GM23338 (cell line): ENCODE measurements around the gene SLC17A8. TPM values are rescaled to one million over a fixed set of nuclear protein-coding genes. Genes with fewer than 3 reads are reported as not detected.

Source experiments
- ATAC-seq: fragments of 200-7000 bp; cut with Tn5 transposase; 3 replicates; pipeline ENCODE4 v1.9.1; 2020
- DNase-seq: peaks from one replicate; pipeline ENCODE4 v3.0.0-alpha.2; 2015; ENCODE audit warnings: low spot score
- H2AFZ ChIP-seq: fragments of 200-600 bp; sonication (generic); 2 replicates; pipeline ENCODE4 v1.8.0; 2016; ENCODE audit warnings: antibody characterized with exemption, mild to moderate bottlenecking, moderate library complexity
- H3F3A ChIP-seq: fragments of 200-600 bp; sonication (generic); replicated peaks from 2 replicates; pipeline ENCODE4 v1.8.0; 2017; ENCODE audit warnings: antibody characterized with exemption, mixed run types, low read depth
- H3K27ac ChIP-seq: fragments of 200-600 bp; sonication (generic); 2 replicates; pipeline ENCODE4 v1.6.1; 2016; ENCODE audit warnings: low read depth
- H3K27me3 ChIP-seq: fragments of 200-600 bp; sonication (generic); 2 replicates; pipeline ENCODE4 v1.8.0; 2016; ENCODE audit warnings: mild to moderate bottlenecking, mixed run types, moderate library complexity; ENCODE audit not compliant: insufficient read depth
- H3K36me3 ChIP-seq: fragments of 200-600 bp; sonication (generic); 2 replicates; pipeline ENCODE4 v1.8.0; 2016; ENCODE audit warnings: mild to moderate bottlenecking; ENCODE audit not compliant: insufficient read depth
- H3K4me1 ChIP-seq: fragments of 200-600 bp; sonication (generic); 2 replicates; pipeline ENCODE4 v1.8.0; 2016; ENCODE audit warnings: mild to moderate bottlenecking, moderate library complexity; ENCODE audit not compliant: insufficient read depth
- H3K4me2 ChIP-seq: fragments of 200-600 bp; sonication (generic); 2 replicates; pipeline ENCODE4 v1.7.1; 2017; ENCODE audit warnings: mixed run types
- H3K4me3 ChIP-seq: fragments of 200-600 bp; sonication (generic); 2 replicates; pipeline ENCODE4 v1.6.1; 2016; ENCODE audit warnings: mixed run types
- H3K79me2 ChIP-seq: fragments of 200-600 bp; sonication (generic); replicated peaks from 2 replicates; pipeline ENCODE4 v1.8.0; 2017; ENCODE audit warnings: mild to moderate bottlenecking; ENCODE audit not compliant: insufficient read depth
- H3K9me2 ChIP-seq: fragments of 200-600 bp; sonication (generic); 2 replicates; pipeline ENCODE4 v1.8.0; 2017; ENCODE audit not compliant: insufficient read depth
- H4K20me1 ChIP-seq: fragments of 200-600 bp; sonication (generic); replicated peaks from 2 replicates; pipeline ENCODE4 v1.8.0; 2017; ENCODE audit warnings: mild to moderate bottlenecking; ENCODE audit not compliant: insufficient read depth
- H3K27ac Mint-ChIP-seq: 2 replicates; pipeline ENCODE4 v1.8.0; 2020; ENCODE audit warnings: inconsistent platforms, mild to moderate bottlenecking, moderate library complexity, mixed read lengths
- H3K27me3 Mint-ChIP-seq: 3 replicates; pipeline ENCODE4 v1.8.0; 2022; ENCODE audit warnings: low read depth, mild to moderate bottlenecking, moderate library complexity, mixed read lengths, inconsistent platforms; ENCODE audit not compliant: insufficient read depth, poor library complexity
- H3K36me3 Mint-ChIP-seq: 3 replicates; pipeline ENCODE4 v1.8.0; 2021; ENCODE audit warnings: low read depth, mild to moderate bottlenecking, inconsistent platforms, moderate library complexity, mixed read lengths
- H3K4me1 Mint-ChIP-seq: 3 replicates; pipeline ENCODE4 v1.8.0; 2020; ENCODE audit warnings: mild to moderate bottlenecking, inconsistent platforms, mixed read lengths
- H3K4me3 Mint-ChIP-seq: 3 replicates; pipeline ENCODE4 v1.8.0; 2021; ENCODE audit warnings: moderate library complexity, mild to moderate bottlenecking, inconsistent platforms, mixed read lengths
- H3K9me3 Mint-ChIP-seq: 3 replicates; pipeline ENCODE4 v1.8.0; 2020; ENCODE audit warnings: moderate library complexity, mild to moderate bottlenecking, inconsistent platforms, mixed read lengths
- CREB1 ChIP-seq: fragments of 250-450 bp; sonication (Bioruptor Pico); IDR thresholded peaks from 2 replicates; pipeline ENCODE4 v1.5.0; 2020; ENCODE audit warnings: low read depth, mild to moderate bottlenecking, moderate library complexity
- ETS1 ChIP-seq: IDR thresholded peaks from 2 replicates; pipeline ENCODE4 v1.6.1; 2016; ENCODE audit warnings: antibody characterized with exemption
- JUNB ChIP-seq: IDR thresholded peaks from one replicate; pipeline ENCODE4 v1.6.1; 2016; ENCODE audit warnings: antibody characterized with exemption; ENCODE audit not compliant: unreplicated experiment
- REST ChIP-seq: IDR thresholded peaks from one replicate; pipeline ENCODE4 v1.6.1; 2018; ENCODE audit warnings: antibody characterized with exemption; ENCODE audit not compliant: unreplicated experiment
- STAT1 ChIP-seq: IDR thresholded peaks from one replicate; pipeline ENCODE4 v1.6.1; 2016; ENCODE audit warnings: antibody characterized with exemption; ENCODE audit not compliant: unreplicated experiment
- ZNF114 ChIP-seq: fragments of 250-450 bp; sonication (Bioruptor Pico); IDR thresholded peaks from 2 replicates; pipeline ENCODE4 v1.5.0; 2020; ENCODE audit warnings: mild to moderate bottlenecking, moderate library complexity
- ZNF462 ChIP-seq: fragments of 250-450 bp; sonication (Bioruptor Pico); IDR thresholded peaks from 2 replicates; pipeline ENCODE4 v1.5.0; 2020; ENCODE audit warnings: mild to moderate bottlenecking, moderate library complexity
- polyA plus RNA-seq: library from polyadenylated mRNA; unstranded; fragments of >200 nt; fragmentation: Nextera tagmentation; extraction: Ambion mirVana; gene quantifications from 2 replicates; pipeline ENCODE4 v1.2.1, GENCODE V29; 2016
- total RNA-seq: library from RNA; depleted of rRNA; stranded (reverse); fragments of >200 nt; shearing (Covaris generic); gene quantifications from 2 replicates; pipeline ENCODE4 v1.2.3, GENCODE V29; 2014

Gene SLC17A8
- total and polyA plus RNA-seq, 2 experiments from 2014 or later: 0.05 to 0.24 TPM

- TF ChIP-seq ZNF462 (CRISPR knock-in tag) (no peak), CREB1 (CRISPR knock-in tag) (no peak), ZNF114 (CRISPR knock-in tag) (no peak), ETS1 (no peak)
These were observed 36.3 kb downstream of the SLC17A8 start (continued) for GRCh38 chr12:100393200-100393599.

- Mint-ChIP-seq H3K36me3 (no peaks in the 10 kb centered on the region), H3K4me3 (no peak overlapping the region), H3K9me3 (no peaks in the 10 kb centered on the region; the same call in 2 of the 3 replicates), H3K27me3 (peaks cover 3% of the 10 kb centered on the region), H3K27ac (no peak overlapping the region), H3K4me1 (peaks cover 19% of the 10 kb centered on the region)
- ATAC-seq (no peak), DNase-seq (no peak)
- Histone ChIP-seq H2AFZ (no peak overlapping the region), H3K4me3 (no peak overlapping the region), H3K36me3 (no peaks in the 10 kb centered on the region), H3F3A (no peaks in the 10 kb centered on the region), H4K20me1 (no peaks in the 10 kb centered on the region), H3K4me1 (peaks cover 11% of the 10 kb centered on the region), H3K79me2 (no peaks in the 10 kb centered on the region), H3K27me3 (no peaks in the 10 kb centered on the region), H3K27ac (no peak overlapping the region), H3K4me2 (no peak overlapping the region), H3K9me2 (no peaks in the 10 kb centered on the region; the same call in 1 of the 2 replicates)
- TF ChIP-seq ZNF114 (CRISPR knock-in tag) (no peak), REST (no peak), JUNB (no peak), STAT1 (no peak)
These were observed 38.9 kb downstream of the SLC17A8 start for GRCh38 chr12:100395811-100396210.
